K562 (cell line): ENCODE results near the gene LINC00305. TPM values are rescaled to one million over a fixed set of nuclear protein-coding genes. Genes with fewer than 3 reads are reported as not detected.

ENCODE experiments used
- ATAC-seq: fragments of 200-7000 bp; cut with Tn5 transposase; 3 replicates; pipeline ENCODE4 v1.9.1; 2020; ENCODE audit warnings: moderate library complexity
- BruUV-seq: library from RNA; stranded (reverse); fragments of 400-500 nt; replicated peaks from 2 replicates; lab custom pipeline; 2021; lab: Mats Ljungman, UMichigan
- CTCF ChIA-PET: fragments of 300-600 bp; formaldehyde crosslinking; extraction: SDS; loops from one replicate; lab custom pipeline; 2021; ENCODE audit warnings: low intra/inter-chr PET ratio; lab: Yijun Ruan, JAX
- POLR2A ChIA-PET: fragments of 300-600, 350-650 bp; sonication (Branson Sonifier 250); formaldehyde crosslinking; extraction: SDS; loops from one replicate; lab custom pipeline; 2021; ENCODE audit warnings: antibody characterized with exemption, inconsistent platforms; lab: Yijun Ruan, JAX
- DNase-seq, 4 experiments: peaks; one replicate each; pipeline versions ENCODE4 v3.0.0 to v3.0.0-alpha.2; 2011 to 2018; ENCODE audit warnings: low spot score in 3 of 4, mixed read lengths in 3 of 4; ENCODE audit errors: extremely low read depth in 1 of 4
- FAIRE-seq: peaks from 2 replicates; lab custom pipeline; 2011; peaks lifted over from hg19 to GRCh38; lab: Jason Lieb, UNC
- H2AFZ ChIP-seq: 2 replicates; pipeline ENCODE4 v1.6.0; 2011; ENCODE audit warnings: low read depth, low read length, control low read depth, inconsistent platforms
- H3K27ac ChIP-seq: fragments of 200-600 bp; 3 replicates; pipeline ENCODE4 v1.8.0; 2011; ENCODE audit warnings: low read depth, mild to moderate bottlenecking, control low read depth, inconsistent platforms, low read length, moderate library complexity, mixed read lengths; ENCODE audit errors: extremely low read depth
- H3K27me3 ChIP-seq, 2 experiments: fragments of 300-600 bp in 1 of 2; 2 replicates in 1 of 2; 3 replicates in 1 of 2; pipeline versions ENCODE4 v1.6.0 to v1.8.0; 2011; ENCODE audit warnings: inconsistent platforms in 2 of 2, low read length in 2 of 2, mild to moderate bottlenecking in 1 of 2, mixed read lengths in 1 of 2, moderate library complexity in 1 of 2; ENCODE audit not compliant: control insufficient read depth in 2 of 2, insufficient read depth in 2 of 2
- H3K36me3 ChIP-seq: fragments of 300-600 bp; 3 replicates; pipeline ENCODE4 v1.8.0; 2011; ENCODE audit warnings: mild to moderate bottlenecking, low read length, inconsistent platforms; ENCODE audit not compliant: control insufficient read depth, insufficient read depth
- H3K4me1 ChIP-seq, 2 experiments: fragments of 200-600 bp in 1 of 2; replicated peaks in 1 of 2; 2 replicates in 1 of 2; 3 replicates in 1 of 2; pipeline versions ENCODE4 v1.5.1 to v1.8.0; 2011; ENCODE audit warnings: inconsistent platforms in 2 of 2, low read length in 2 of 2, mild to moderate bottlenecking in 1 of 2, mixed read lengths in 1 of 2, moderate library complexity in 1 of 2; ENCODE audit not compliant: control insufficient read depth in 2 of 2, insufficient read depth in 2 of 2
- H3K4me2 ChIP-seq: 2 replicates; pipeline ENCODE4 v1.6.1; 2011; ENCODE audit warnings: low read length, control low read depth, inconsistent platforms, mixed read lengths; ENCODE audit not compliant: insufficient read depth
- H3K4me3 ChIP-seq: fragments of 200-600 bp; sonication (generic), shearing (Covaris generic); 2 replicates; pipeline ENCODE4 v1.5.1; 2016; ENCODE audit warnings: control low read depth, inconsistent platforms
- H3K79me2 ChIP-seq: fragments of 200-600 bp; 3 replicates; pipeline ENCODE4 v1.8.0; 2011; ENCODE audit warnings: low read length, inconsistent platforms; ENCODE audit not compliant: control insufficient read depth, insufficient read depth
- H3K9ac ChIP-seq, 2 experiments: 2 replicates each; pipeline versions ENCODE4 v1.6.0 to v1.6.1; 2011; ENCODE audit warnings: low read depth in 2 of 2, low read length in 2 of 2, control low read depth in 1 of 2, inconsistent platforms in 1 of 2, mild to moderate bottlenecking in 1 of 2, mixed read lengths in 1 of 2; ENCODE audit not compliant: insufficient read depth in 1 of 2
- H3K9me1 ChIP-seq: one replicate; pipeline ENCODE4 v1.6.0; 2011; ENCODE audit warnings: inconsistent platforms, mild to moderate bottlenecking, low read length, moderate library complexity; ENCODE audit not compliant: control insufficient read depth, insufficient read depth
- H3K9me3 ChIP-seq: replicated peaks from 2 replicates; pipeline ENCODE4 v1.5.1; 2011; ENCODE audit warnings: low read depth, low read length, inconsistent platforms; ENCODE audit not compliant: control insufficient read depth, insufficient read depth
- H4K20me1 ChIP-seq: replicated peaks from 2 replicates; pipeline ENCODE4 v1.6.1; 2011; ENCODE audit warnings: low read length, inconsistent platforms, mixed read lengths; ENCODE audit not compliant: control insufficient read depth, insufficient read depth
- CBX8 ChIP-seq: fragments of 200-600 bp; sonication (generic); IDR thresholded peaks from 2 replicates; pipeline ENCODE4 v1.6.1; 2012; ENCODE audit warnings: borderline replicate concordance, mixed run types, low read depth, mild to moderate bottlenecking, moderate library complexity, mixed read lengths, low read length, control low read depth, inconsistent platforms; ENCODE audit not compliant: poor library complexity, severe bottlenecking; ENCODE audit errors: extremely low read depth
- CHCHD3 ChIP-seq: fragments of 250-450 bp; sonication (Bioruptor Pico); IDR thresholded peaks from 2 replicates; pipeline ENCODE4 v2.1.2; 2022; ENCODE audit warnings: mild to moderate bottlenecking
- FOXJ3 ChIP-seq: sonication (generic); formaldehyde crosslinking; IDR thresholded peaks from 2 replicates; pipeline ENCODE4 v1.4.0; 2020; ENCODE audit warnings: mild to moderate bottlenecking, missing genetic modification reagents
- SFPQ ChIP-seq: fragments of 200-400 bp; formaldehyde crosslinking; IDR thresholded peaks from 2 replicates; pipeline ENCODE4 v1.6.1; 2017; ENCODE audit warnings: mild to moderate bottlenecking, low read depth, low read length, moderate library complexity
- TCF7L2 ChIP-seq: fragments of 150-350 bp; IDR thresholded peaks from 2 replicates; pipeline ENCODE4 v1.6.1; 2016; ENCODE audit warnings: low read depth, mild to moderate bottlenecking, low read length, moderate library complexity
- U2AF1 ChIP-seq: fragments of 200-400 bp; formaldehyde crosslinking; optimal IDR thresholded peaks from 2 replicates; pipeline ENCODE3; 2017; ENCODE audit warnings: mild to moderate bottlenecking, low read depth, low read length, moderate library complexity
- ZBTB40 ChIP-seq, 2 experiments: fragments of 450-650 bp in 1 of 2; sonication (generic) in 1 of 2; formaldehyde crosslinking in 1 of 2; IDR thresholded peaks; 2 replicates each; pipeline versions ENCODE4 v1.7.1 to v1.9.0; 2016 to 2022; ENCODE audit warnings: inconsistent platforms in 1 of 2, mild to moderate bottlenecking in 1 of 2, missing genetic modification reagents in 1 of 2
- ZNF583 ChIP-seq: fragments of 250-450 bp; sonication (Bioruptor Pico); IDR thresholded peaks from 2 replicates; pipeline ENCODE4 v1.4.0; 2020
- ZNF780A ChIP-seq: fragments of 250-450 bp; sonication (Bioruptor Pico); IDR thresholded peaks from 2 replicates; pipeline ENCODE4 v1.5.0; 2021; ENCODE audit warnings: mild to moderate bottlenecking
- whole genome bisulfite sequencing: fragments of 100-300 bp; shearing (Covaris generic); methylation state at CpG from one replicate; pipeline ENCODE4 v1.1.6; 2016; ENCODE audit warnings: low coverage, mixed read lengths; ENCODE audit not compliant: insufficient coverage; ENCODE audit errors: missing lambda C conversion rate; 5-methylcytosine and 5-hydroxymethylcytosine counted together
- in situ Hi-C: fragments of 300-500 bp; cut with MboI; formaldehyde crosslinking; loops from 4 replicates; pipeline ENCODE4 v1.15.0; 2018; ENCODE audit warnings: inconsistent platforms, mixed read lengths
- intact Hi-C: fragments of 100-400 bp; cut with micrococcal nuclease; formaldehyde crosslinking; loops from 2 replicates; pipeline ENCODE4 v1.14.2; 2022
- polyA plus RNA-seq, 8 experiments: library from polyadenylated mRNA; depleted of rRNA in 4 of 8; stranded (reverse) in 5 of 8; unstranded in 3 of 8; fragments of >200 nt; fragmentation: Nextera tagmentation in 2 of 8; fragmentation: Illumina TruSeq in 1 of 8; extraction: Ambion mirVana in 2 of 8; extraction: Trizol in 1 of 8; gene quantifications; 2 replicates each; pipeline versions ENCODE4 v1.2.1 to v1.2.3, GENCODE V29; 2011 to 2014; ENCODE audit warnings: inconsistent platforms in 1 of 8, missing spikeins in 1 of 8
- total RNA-seq, 7 experiments: library from RNA; depleted of rRNA in 6 of 7; stranded (reverse); fragments of >200 nt in 6 of 7; fragmentation: Illumina TruSeq in 2 of 7; extraction: Trizol in 2 of 7; gene quantifications; 2 replicates each; pipeline versions ENCODE4 v1.2.1 to v1.2.3, GENCODE V29; 2011 to 2021; ENCODE audit warnings: low replicate concordance in 1 of 7

The LINC00305 gene
- total and polyA plus RNA-seq, 9 of the 15 experiments (the other 6 are each of a cell fraction or from before 2014, with no cell fraction given), result not detected

GRCh38 chr18:64149916-64150438 lies 1.1 kb upstream of the LINC00305 start (continued):
- TF ChIP-seq ZNF780A (CRISPR knock-in tag) (no peak), FOXJ3 (no peak)

GRCh38 chr18:64142904-64143303 lies 6.0 kb downstream of the LINC00305 start:
- Histone ChIP-seq H3K36me3 (no peaks in the 10 kb centered on the region), H4K20me1 (no peaks in the 10 kb centered on the region), H2AFZ (no peak overlapping the region), H3K9me3 (no peaks in the 10 kb centered on the region), H3K9me1 (no peaks in the 10 kb centered on the region), H3K27ac (no peak overlapping the region), H3K4me1 (no peaks in the 10 kb centered on the region), H3K9ac (no peak overlapping the region), H3K79me2 (no peaks in the 10 kb centered on the region), H3K4me3 (no peak overlapping the region), H3K4me2 (no peak overlapping the region), H3K27me3 (no peaks in the 10 kb centered on the region)
- ChIA-PET CTCF (no interaction called here), POLR2A (no interaction called here)
- BruUV-seq, result no TSS peak
- WGBS, result 0% methylated on average over 1 of the region's 1 CpG
- FAIRE-seq (no peak), ATAC-seq (no peak), DNase-seq (no peak)
- in situ Hi-C loops, result no loop called here
- intact Hi-C loops, result no loop called here
- TF ChIP-seq CHCHD3 (no peak), CBX8 (no peak), SFPQ (no peak), ZNF583 (no peak), TCF7L2 (no peak), U2AF1 (no peak), ZBTB40 (IDR thresholded peaks at IDR 0.05) (no peak), ZBTB40 (CRISPR knock-in tag; IDR thresholded peaks at IDR 0.05) (no peak)
